SK-N-SH treated with all-trans-retinoic acid at 6 μM for 48 hours (cell line): ENCODE data around the gene SEMA5A.

Experiments used
- ATAC-seq: fragments of 200-7000 bp; cut with Tn5 transposase; 3 replicates; pipeline ENCODE4 v1.9.1; 2020; ENCODE audit warnings: mild to moderate bottlenecking, moderate library complexity
- ARNTL ChIP-seq: fragments of 450-650 bp; formaldehyde crosslinking; IDR thresholded peaks from 2 replicates; pipeline ENCODE4 v1.5.0; 2020; ENCODE audit warnings: low read depth, mild to moderate bottlenecking, moderate library complexity, borderline replicate concordance
- BACH2 ChIP-seq: fragments of 250-450 bp; sonication (Bioruptor Pico); IDR thresholded peaks from 2 replicates; pipeline ENCODE4 v1.9.0; 2021; ENCODE audit warnings: mild to moderate bottlenecking, borderline replicate concordance
- CSDC2 ChIP-seq: fragments of 250-450 bp; sonication (Bioruptor Pico); IDR thresholded peaks from 2 replicates; pipeline ENCODE4 v1.5.0; 2020; ENCODE audit warnings: mild to moderate bottlenecking, moderate library complexity
- ESRRG ChIP-seq: fragments of 250-450 bp; sonication (Bioruptor Pico); IDR thresholded peaks from 2 replicates; pipeline ENCODE4 v1.6.1; 2021; ENCODE audit warnings: mild to moderate bottlenecking
- ISL1 ChIP-seq: fragments of 250-450 bp; sonication (Bioruptor Pico); IDR thresholded peaks from 2 replicates; pipeline ENCODE4 v2.1.2; 2022; ENCODE audit warnings: mild to moderate bottlenecking, moderate library complexity
- OSR1 ChIP-seq: fragments of 250-450 bp; sonication (Bioruptor Pico); IDR thresholded peaks from 2 replicates; pipeline ENCODE4 v1.8.0; 2022; ENCODE audit warnings: moderate library complexity, mild to moderate bottlenecking, inconsistent platforms
- POU6F1 ChIP-seq: fragments of 250-450 bp; sonication (Bioruptor Pico); IDR thresholded peaks from 2 replicates; pipeline ENCODE4 v1.8.0; 2021; ENCODE audit warnings: low read depth, mild to moderate bottlenecking, moderate library complexity, borderline replicate concordance
- PPARA ChIP-seq: fragments of 250-450 bp; sonication (Bioruptor Pico); IDR thresholded peaks from 2 replicates; pipeline ENCODE4 v1.5.0; 2020; ENCODE audit warnings: mild to moderate bottlenecking, borderline replicate concordance
- RARB ChIP-seq: fragments of 250-450 bp; sonication (Bioruptor Pico); IDR thresholded peaks from 2 replicates; pipeline ENCODE4 v1.8.0; 2021; ENCODE audit warnings: mild to moderate bottlenecking, moderate library complexity
- TOX ChIP-seq: fragments of 250-450 bp; sonication (Bioruptor Pico); IDR thresholded peaks from 2 replicates; pipeline ENCODE4 v1.8.0; 2021; ENCODE audit warnings: mild to moderate bottlenecking, moderate library complexity, borderline replicate concordance
- TSHZ2 ChIP-seq: fragments of 250-450 bp; sonication (Bioruptor Pico); IDR thresholded peaks from 2 replicates; pipeline ENCODE4 v1.5.0; 2020; ENCODE audit warnings: mild to moderate bottlenecking, moderate library complexity
- ZC3H10 ChIP-seq: fragments of 250-450 bp; sonication (Bioruptor Pico); IDR thresholded peaks from 2 replicates; pipeline ENCODE4 v1.5.1; 2021; ENCODE audit warnings: mild to moderate bottlenecking, moderate library complexity
- ZFP3 ChIP-seq: fragments of 250-450 bp; sonication (Bioruptor Pico); IDR thresholded peaks from 2 replicates; pipeline ENCODE4 v1.5.0; 2020; ENCODE audit warnings: mild to moderate bottlenecking, moderate library complexity
- ZFP30 ChIP-seq: fragments of 450-650 bp; formaldehyde crosslinking; IDR thresholded peaks from 2 replicates; pipeline ENCODE4 v1.5.0; 2022; ENCODE audit warnings: mild to moderate bottlenecking, moderate library complexity
- ZNF565 ChIP-seq: fragments of 450-650 bp; formaldehyde crosslinking; conservative IDR thresholded peaks from 2 replicates; pipeline ENCODE4 v1.5.0; 2020; ENCODE audit warnings: low read depth, mild to moderate bottlenecking, moderate library complexity
- ZNF70 ChIP-seq: fragments of 450-650 bp; formaldehyde crosslinking; IDR thresholded peaks from 2 replicates; pipeline ENCODE4 v1.5.0; 2020; ENCODE audit warnings: mild to moderate bottlenecking, moderate library complexity
- TF ChIP-seq, protein P1 (sequence below): fragments of 250-450 bp; sonication (Bioruptor Pico); IDR thresholded peaks from 2 replicates; pipeline ENCODE4 v1.5.1; 2020; ENCODE audit warnings: low read depth, mild to moderate bottlenecking, moderate library complexity
- TF ChIP-seq, protein P2 (sequence below): fragments of 250-450 bp; sonication (Bioruptor Pico); IDR thresholded peaks from 2 replicates; pipeline ENCODE4 v1.8.0; 2020; ENCODE audit warnings: mild to moderate bottlenecking, moderate library complexity, borderline replicate concordance

SEMA5A gene

GRCh38 chr5:9453480-9454011 lies 92.3 kb downstream of the SEMA5A start:
- no peak for TF ChIP-seq CSDC2 (CRISPR knock-in tag)
- TF ChIP-seq ESRRG (CRISPR knock-in tag), result no peak
- no peak for TF ChIP-seq OSR1
- no peak for TF ChIP-seq TOX (CRISPR knock-in tag)
- no peak for TF ChIP-seq ZFP30 (CRISPR knock-in tag)
- no peak for TF ChIP-seq RARB (CRISPR knock-in tag)
- TF ChIP-seq, protein P1, sequence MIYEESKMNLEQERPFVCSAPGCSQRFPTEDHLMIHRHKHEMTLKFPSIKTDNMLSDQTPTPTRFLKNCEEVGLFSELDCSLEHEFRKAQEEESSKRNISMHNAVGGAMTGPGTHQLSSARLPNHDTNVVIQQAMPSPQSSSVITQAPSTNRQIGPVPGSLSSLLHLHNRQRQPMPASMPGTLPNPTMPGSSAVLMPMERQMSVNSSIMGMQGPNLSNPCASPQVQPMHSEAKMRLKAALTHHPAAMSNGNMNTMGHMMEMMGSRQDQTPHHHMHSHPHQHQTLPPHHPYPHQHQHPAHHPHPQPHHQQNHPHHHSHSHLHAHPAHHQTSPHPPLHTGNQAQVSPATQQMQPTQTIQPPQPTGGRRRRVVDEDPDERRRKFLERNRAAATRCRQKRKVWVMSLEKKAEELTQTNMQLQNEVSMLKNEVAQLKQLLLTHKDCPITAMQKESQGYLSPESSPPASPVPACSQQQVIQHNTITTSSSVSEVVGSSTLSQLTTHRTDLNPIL, result no peak
- TF ChIP-seq POU6F1, result no peak
- TF ChIP-seq ZNF70 (CRISPR knock-in tag), result no peak
- TF ChIP-seq ZC3H10 (CRISPR knock-in tag), result no peak
- no peak for TF ChIP-seq PPARA (CRISPR knock-in tag)
- no peak for TF ChIP-seq ISL1
- no peak for TF ChIP-seq ZNF565 (CRISPR knock-in tag)
- TF ChIP-seq ZFP3 (CRISPR knock-in tag), result no peak
- no peak for ATAC-seq

DNA sequence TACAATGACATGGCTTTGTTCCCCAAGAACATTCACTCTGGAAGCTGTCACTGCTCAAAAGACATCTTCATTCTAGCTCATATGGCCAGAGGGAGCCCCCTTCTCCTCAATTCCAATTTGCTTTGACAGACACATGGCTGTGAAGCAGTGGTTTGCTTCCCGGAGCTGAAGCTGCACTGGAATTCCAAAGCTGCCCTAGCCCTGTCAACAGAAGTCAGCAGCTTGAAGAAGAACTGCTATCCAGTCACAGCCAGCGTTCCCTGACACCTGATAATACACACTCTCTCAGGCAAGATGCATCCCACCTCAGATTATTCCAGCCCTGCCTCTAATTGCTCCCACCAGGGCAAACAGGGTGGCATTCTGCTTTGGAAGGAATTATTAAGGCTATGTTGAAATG lies 93.7 kb downstream of the SEMA5A start:
- ATAC-seq, result no peak
- no peak for TF ChIP-seq BACH2 (CRISPR knock-in tag)
- TF ChIP-seq, protein P1, result no peak
- no peak for TF ChIP-seq PPARA (CRISPR knock-in tag)

DNA sequence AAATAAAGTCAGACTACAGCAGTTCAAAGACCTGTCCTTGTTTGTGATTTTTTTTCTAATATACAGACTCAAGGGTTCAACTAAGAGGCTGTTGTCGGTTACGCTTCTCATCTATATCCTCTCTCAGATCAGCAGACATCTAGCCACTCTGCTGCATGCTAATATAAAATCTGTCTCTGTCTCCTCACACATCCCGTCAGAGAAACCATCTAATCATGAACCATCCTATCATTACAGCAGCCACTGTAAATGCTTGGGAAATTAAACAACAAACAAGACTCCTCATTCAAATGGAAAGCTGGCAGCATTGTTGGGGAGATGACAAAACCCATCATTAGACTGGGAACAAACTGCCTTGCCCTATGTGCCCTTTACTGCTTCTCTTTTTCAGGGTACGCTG lies 94.8 kb downstream of the SEMA5A start:
- no peak for TF ChIP-seq POU6F1
- TF ChIP-seq CSDC2 (CRISPR knock-in tag), result no peak
- no peak for TF ChIP-seq OSR1
- TF ChIP-seq BACH2 (CRISPR knock-in tag), result no peak
- ATAC-seq, result no peak

- no peak; the same call in 2 of the 3 replicates for ATAC-seq
- TF ChIP-seq, protein P2, sequence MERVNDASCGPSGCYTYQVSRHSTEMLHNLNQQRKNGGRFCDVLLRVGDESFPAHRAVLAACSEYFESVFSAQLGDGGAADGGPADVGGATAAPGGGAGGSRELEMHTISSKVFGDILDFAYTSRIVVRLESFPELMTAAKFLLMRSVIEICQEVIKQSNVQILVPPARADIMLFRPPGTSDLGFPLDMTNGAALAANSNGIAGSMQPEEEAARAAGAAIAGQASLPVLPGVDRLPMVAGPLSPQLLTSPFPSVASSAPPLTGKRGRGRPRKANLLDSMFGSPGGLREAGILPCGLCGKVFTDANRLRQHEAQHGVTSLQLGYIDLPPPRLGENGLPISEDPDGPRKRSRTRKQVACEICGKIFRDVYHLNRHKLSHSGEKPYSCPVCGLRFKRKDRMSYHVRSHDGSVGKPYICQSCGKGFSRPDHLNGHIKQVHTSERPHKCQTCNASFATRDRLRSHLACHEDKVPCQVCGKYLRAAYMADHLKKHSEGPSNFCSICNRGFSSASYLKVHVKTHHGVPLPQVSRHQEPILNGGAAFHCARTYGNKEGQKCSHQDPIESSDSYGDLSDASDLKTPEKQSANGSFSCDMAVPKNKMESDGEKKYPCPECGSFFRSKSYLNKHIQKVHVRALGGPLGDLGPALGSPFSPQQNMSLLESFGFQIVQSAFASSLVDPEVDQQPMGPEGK (CRISPR knock-in tag), result no peak
- no peak for TF ChIP-seq ISL1
- TF ChIP-seq ESRRG (CRISPR knock-in tag), result no peak
- TF ChIP-seq ZC3H10 (CRISPR knock-in tag), result no peak
- TF ChIP-seq, protein P1, result no peak
- no peak for TF ChIP-seq RARB (CRISPR knock-in tag)
- TF ChIP-seq TSHZ2 (CRISPR knock-in tag), result no peak
- TF ChIP-seq ARNTL (CRISPR knock-in tag), result no peak
- TF ChIP-seq CSDC2 (CRISPR knock-in tag), result no peak
- TF ChIP-seq PPARA (CRISPR knock-in tag), result no peak
These were observed 98.2 kb downstream of the SEMA5A start for GRCh38 chr5:9447691-9448090.
